KMS-11 (cell line): ENCODE measurements around the gene RAB1B.

ENCODE experiments used
- H2AFZ ChIP-seq: fragments of 200-600 bp; sonication (generic); 2 replicates; pipeline ENCODE4 v1.6.1; 2016; ENCODE audit warnings: antibody characterized with exemption, mixed run types, low read depth
- H3K27ac ChIP-seq: fragments of 200-600 bp; sonication (generic); 2 replicates; pipeline ENCODE4 v1.6.1; 2016; ENCODE audit warnings: mild to moderate bottlenecking, mixed run types
- H3K27me3 ChIP-seq: fragments of 200-600 bp; sonication (generic); 2 replicates; pipeline ENCODE4 v1.6.1; 2017; ENCODE audit warnings: mild to moderate bottlenecking, low read depth, mixed run types, moderate library complexity; ENCODE audit not compliant: insufficient read depth
- H3K36me3 ChIP-seq: fragments of 200-600 bp; sonication (generic); 2 replicates; pipeline ENCODE4 v1.6.1; 2017; ENCODE audit warnings: mild to moderate bottlenecking, mixed run types; ENCODE audit not compliant: insufficient read depth
- H3K4me1 ChIP-seq: fragments of 200-600 bp; sonication (generic); 2 replicates; pipeline ENCODE4 v1.6.1; 2016; ENCODE audit warnings: mild to moderate bottlenecking, low read depth, mixed run types; ENCODE audit not compliant: poor library complexity, severe bottlenecking
- H3K4me2 ChIP-seq: fragments of 200-600 bp; sonication (generic); 2 replicates; pipeline ENCODE4 v1.7.0; 2016; ENCODE audit warnings: mild to moderate bottlenecking, mixed run types
- H3K4me3 ChIP-seq: fragments of 200-600 bp; sonication (generic); IDR thresholded peaks from 2 replicates; pipeline ENCODE4 v1.6.1; 2017; ENCODE audit warnings: low read depth, low read length, mixed read lengths; ENCODE audit not compliant: insufficient read depth
- H3K79me2 ChIP-seq: fragments of 200-600 bp; sonication (generic); 2 replicates; pipeline ENCODE4 v1.6.1; 2016; ENCODE audit warnings: low read depth, mixed run types; ENCODE audit not compliant: insufficient read depth
- H3K9ac ChIP-seq: fragments of 200-600 bp; sonication (generic); 2 replicates; pipeline ENCODE4 v1.6.1; 2016; ENCODE audit warnings: mild to moderate bottlenecking, mixed run types
- H4K20me1 ChIP-seq: fragments of 200-600 bp; sonication (generic); 2 replicates; pipeline ENCODE4 v1.6.1; 2016; ENCODE audit warnings: mild to moderate bottlenecking, mixed run types; ENCODE audit not compliant: insufficient read depth
- CTCF ChIP-seq: fragments of 200-600 bp; sonication (generic); conservative IDR thresholded peaks from 2 replicates; pipeline ENCODE4 v1.6.1; 2017; ENCODE audit warnings: low read depth, mild to moderate bottlenecking, antibody characterized with exemption, low read length, moderate library complexity, mixed read lengths

RAB1B gene

GRCh38 chr11:66281001-66281400, 12.6 kb downstream of the RAB1B start:
- H3K27ac ChIP-seq: no peak overlapping the region
- no peak overlapping the region for H3K9ac ChIP-seq
- peaks cover 27% of the 10 kb centered on the region for H3K4me1 ChIP-seq
- no peak for TF ChIP-seq CTCF
- peaks cover 4% of the 10 kb centered on the region; the same call in 1 of the 2 replicates for H3K27me3 ChIP-seq
- no peaks in the 10 kb centered on the region for H3K79me2 ChIP-seq
- H3K4me3 ChIP-seq: no peak overlapping the region
- H2AFZ ChIP-seq: no peak overlapping the region
- no peaks in the 10 kb centered on the region for H3K36me3 ChIP-seq
- no peaks in the 10 kb centered on the region for H4K20me1 ChIP-seq
- H3K4me2 ChIP-seq: no peak overlapping the region

GRCh38 chr11:66281776-66282467, 13.5 kb downstream of the RAB1B start:
- H3K4me2 ChIP-seq: no peak overlapping the region
- H3K27me3 ChIP-seq: peaks cover 4% of the 10 kb centered on the region; the same call in 1 of the 2 replicates
- no peak for TF ChIP-seq CTCF
- no peak overlapping the region for H3K9ac ChIP-seq
- H3K27ac ChIP-seq: no peak overlapping the region
- H3K4me1 ChIP-seq: peaks cover 26% of the 10 kb centered on the region
- no peak overlapping the region for H3K4me3 ChIP-seq
- no peaks in the 10 kb centered on the region for H3K79me2 ChIP-seq
- H2AFZ ChIP-seq: no peak overlapping the region
- H4K20me1 ChIP-seq: no peaks in the 10 kb centered on the region
- H3K36me3 ChIP-seq: no peaks in the 10 kb centered on the region

GRCh38 chr11:66282468-66283455, 14.3 kb downstream of the RAB1B start:
- peaks cover 4% of the 10 kb centered on the region; the same call in 1 of the 2 replicates for H3K27me3 ChIP-seq
- no peaks in the 10 kb centered on the region for H4K20me1 ChIP-seq
- H3K9ac ChIP-seq: no peak overlapping the region

More at GRCh38 chr11:66282468-66283455, 14.3 kb downstream of the RAB1B start:
- peak overlapping the region; percentile 47 for H3K27ac ChIP-seq
- H3K4me3 ChIP-seq: no peak overlapping the region
- H3K4me2 ChIP-seq: peak overlapping the region; percentile 64
- H2AFZ ChIP-seq: no peak overlapping the region; the same call in 1 of the 2 replicates
- TF ChIP-seq CTCF: peak; percentile 86
- H3K36me3 ChIP-seq: no peaks in the 10 kb centered on the region
- H3K79me2 ChIP-seq: peaks cover under 1% of the 10 kb centered on the region; the same call in 1 of the 2 replicates
- peaks cover 18% of the 10 kb centered on the region for H3K4me1 ChIP-seq
